Psoas muscle (tissue), 8 donors: Measurements from ENCODE around the gene LGSN. TPM values are rescaled to one million over a fixed set of nuclear protein-coding genes. Genes with fewer than 3 reads are reported as not detected.
"Not testable (repeated sequence)": the region's sequence is repeated elsewhere in the genome, so short reads cannot be mapped to it uniquely, and the experiment has no call there.

Source experiments
- ATAC-seq, 4 donors: fragments of 200-7000 bp; cut with Tn5 transposase; one replicate each; pipeline ENCODE4 v1.9.1; 2020; ENCODE audit warnings: moderate library complexity in 3 of 4, mild to moderate bottlenecking in 2 of 4
- DNase-seq, 2 donors: peaks; one replicate each; pipeline ENCODE4 v3.0.0-alpha.2; 2020
- H3K27ac ChIP-seq: fragments of 200-600 bp; one replicate; pipeline ENCODE4 v1.8.0; 2022
- H3K27me3 ChIP-seq, 3 donors: fragments of 200-600 bp in 1 of 3; one replicate each; pipeline versions ENCODE4 v1.6.1 to v1.8.0; 2013 to 2022; ENCODE audit warnings: low read length in 2 of 3, mild to moderate bottlenecking in 2 of 3, moderate library complexity in 1 of 3; ENCODE audit not compliant: insufficient read depth in 3 of 3
- H3K36me3 ChIP-seq, 2 donors: fragments of 200-600 bp in 1 of 2; one replicate each; pipeline versions ENCODE4 v1.6.1 to v1.8.0; 2013 to 2022; ENCODE audit warnings: low read depth in 1 of 2, mild to moderate bottlenecking in 1 of 2, moderate library complexity in 1 of 2; ENCODE audit not compliant: insufficient read depth in 1 of 2
- H3K4me1 ChIP-seq: fragments of 200-600 bp; one replicate; pipeline ENCODE4 v1.8.0; 2022
- H3K4me3 ChIP-seq: fragments of 200-600 bp; one replicate; pipeline ENCODE4 v1.8.0; 2022; ENCODE audit warnings: mild to moderate bottlenecking
- H3K9me3 ChIP-seq: fragments of 200-600 bp; one replicate; pipeline ENCODE4 v1.8.0; 2022
- CTCF ChIP-seq: fragments of 200-600 bp; IDR thresholded peaks from one replicate; pipeline ENCODE4 v1.8.0; 2022; ENCODE audit warnings: antibody characterized with exemption
- WGBS, 3 donors: extraction: QIAGEN DNeasy Blood & Tissue Kit; methylation state at CpG; one replicate each; pipeline versions ENCODE4 v1.1.6 to v1.1.7; 2013; 5-methylcytosine and 5-hydroxymethylcytosine counted together
- intact Hi-C, 2 donors: fragments of 100-400 bp; cut with DNase I; formaldehyde crosslinking; loops; one replicate each; pipeline versions ENCODE4 v1.11.0 to v1.14.2; 2022
- polyA plus RNA-seq, 3 donors: library from polyadenylated mRNA; stranded (reverse); fragments of 200-250 nt; gene quantifications; one replicate each; pipeline ENCODE4 v1.2.3, GENCODE V29; 2013
- total RNA-seq, 4 donors: library from RNA; stranded (reverse); fragmentation: NEBNext Ultra II Directional in 2 of 4; extraction: Animal tissue kit (Norgen Biotek cat#: 25700) in 2 of 4; gene quantifications; one replicate each; pipeline versions ENCODE4 v1.2.1 to v1.2.4, GENCODE V29; 2021 to 2023
- donor health status: healthy with polysubstance abuse.
- donor health status: DM: no; HTN: no; CAD: no; lungs with moderate emphysema.
- donor health status: Bipolar disorder and iron deficiency.
- donor health status: healthy.
- donor health status: DM: yes; HTN: yes; CAD: no.
- donor health status: DM: no; HTN: no; CAD: no.
- donor health status: DM: no; HTN: no; CAD: no.
- donor health status: DM: yes; HTN: yes; CAD: no.

LGSN gene
- total and polyA plus RNA-seq, 7 donors, result 0.01 TPM; not detected in 6

DNA sequence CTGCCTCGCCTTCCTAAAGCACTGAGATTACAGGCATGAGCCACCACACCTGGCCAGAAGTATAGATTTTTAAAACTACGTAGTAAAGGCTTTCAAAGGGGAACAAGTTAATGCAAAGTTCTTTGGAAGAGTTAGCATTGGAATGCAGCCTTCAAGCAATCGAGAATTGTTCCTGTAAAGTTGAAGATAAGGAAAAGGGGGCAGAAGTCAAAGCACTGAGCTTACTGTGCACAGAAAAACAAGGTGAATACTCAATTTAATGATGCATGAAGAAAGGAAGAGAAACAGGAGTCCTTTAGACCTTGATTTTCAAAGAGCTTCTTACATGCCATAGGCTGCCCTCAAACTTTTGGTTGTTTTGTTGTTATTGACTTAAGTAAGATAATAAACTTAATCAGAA lies 29.1 kb upstream of the LGSN start:
- Histone ChIP-seq H3K27me3 (no peaks in the 10 kb centered on the region), H3K36me3 (no peaks in the 10 kb centered on the region), H3K4me3 (no peak overlapping the region), H3K9me3 (no peaks in the 10 kb centered on the region), H3K27ac (no peak overlapping the region), H3K4me1 (peaks cover 4% of the 10 kb centered on the region)
- no peak for ATAC-seq
- intact Hi-C loops, result no loop called here
- DNase-seq, result no peak
- WGBS, 3 donors, result 64 to 79% (median 71%) methylated on average over 3 of the region's 3 CpGs
- TF ChIP-seq CTCF, result no peak

DNA sequence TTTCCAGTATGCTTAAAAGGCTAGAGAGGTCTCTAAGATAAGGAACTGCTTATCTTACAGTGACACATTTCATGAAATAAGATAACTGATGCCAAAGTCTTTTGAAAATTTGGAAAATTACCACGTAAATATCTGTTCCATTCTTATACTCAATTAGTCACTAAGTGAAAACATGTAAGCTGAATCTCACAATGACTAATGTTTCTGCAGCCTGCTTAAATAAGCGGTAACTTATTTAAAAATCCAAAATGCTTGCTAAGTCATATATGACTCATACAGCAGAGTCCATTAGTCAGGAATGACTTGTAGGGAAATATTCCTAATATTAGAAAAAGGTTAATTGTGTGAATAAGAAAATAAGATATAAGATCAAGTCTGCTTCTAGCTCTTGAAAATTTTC lies 27.8 kb upstream of the LGSN start:
- Histone ChIP-seq H3K27me3 (no peaks in the 10 kb centered on the region), H3K4me3 (no peak overlapping the region), H3K9me3 (no peaks in the 10 kb centered on the region), H3K36me3 (no peaks in the 10 kb centered on the region), H3K4me1 (no peaks in the 10 kb centered on the region), H3K27ac (no peak overlapping the region)
- ATAC-seq, result no peak
- intact Hi-C loops, result no loop called here
- TF ChIP-seq CTCF, result no peak
- WGBS, 3 donors, result 67 to 88% (median 70%) methylated on average over 2 of the region's 2 CpGs
- DNase-seq, result no peak

DNA sequence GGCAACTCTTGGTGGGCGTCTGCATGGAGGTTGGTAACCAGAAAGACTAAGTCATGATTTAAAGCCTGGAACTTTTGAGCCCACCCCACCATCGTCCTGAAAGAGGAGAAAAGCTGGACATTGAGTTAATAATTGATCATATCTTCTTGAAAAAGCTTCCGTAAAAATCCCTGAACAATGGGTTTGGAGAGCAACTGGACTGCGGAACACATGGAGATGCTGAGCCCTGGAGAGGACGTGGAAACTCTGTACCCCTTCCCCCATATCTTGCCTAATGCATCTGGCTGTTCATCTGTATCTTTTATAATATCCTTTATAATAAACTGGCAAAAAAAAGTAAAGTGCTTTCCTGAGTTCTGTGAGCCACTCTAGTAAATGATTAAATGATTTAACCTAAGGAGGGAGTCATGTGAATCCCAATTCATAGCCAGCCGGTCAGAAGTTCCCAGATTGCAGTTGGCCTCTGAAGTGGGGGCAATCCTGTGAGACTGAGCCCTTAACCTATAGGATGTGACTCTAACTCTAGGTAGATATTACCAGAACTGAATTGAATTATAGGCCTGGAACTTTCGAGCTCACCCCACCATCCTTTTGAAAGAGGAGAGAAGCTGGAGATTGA lies 26.5 kb upstream of the LGSN start:
- H3K4me3 ChIP-seq, result no peak overlapping the region
- no peaks in the 10 kb centered on the region for H3K27me3 ChIP-seq
- no peaks in the 10 kb centered on the region for H3K36me3 ChIP-seq
- TF ChIP-seq CTCF, result no peak
- no peaks in the 10 kb centered on the region for H3K9me3 ChIP-seq
- no peak overlapping the region for H3K27ac ChIP-seq
- no peaks in the 10 kb centered on the region for H3K4me1 ChIP-seq
- intact Hi-C loops, result no loop called here
- DNase-seq (no peak), ATAC-seq (no peak)
- WGBS, 3 donors, result 78 to 79% (median 78%) methylated on average over 7 of the region's 7 CpGs

GRCh38 chr6:63340351-63340750 lies 20.6 kb upstream of the LGSN start:
- peaks cover 5% of the 10 kb centered on the region for H3K9me3 ChIP-seq
- H3K4me3 ChIP-seq, result no peak overlapping the region
- no peaks in the 10 kb centered on the region for H3K36me3 ChIP-seq
- no peak overlapping the region for H3K27ac ChIP-seq
- ATAC-seq (no peak), DNase-seq (no peak)
- no peak for TF ChIP-seq CTCF
- intact Hi-C loops, result no loop called here
- no peaks in the 10 kb centered on the region for H3K27me3 ChIP-seq
- no peaks in the 10 kb centered on the region for H3K4me1 ChIP-seq

- H3K4me1 ChIP-seq, H3K4me3 ChIP-seq, H3K36me3 ChIP-seq, ATAC-seq, H3K9me3 ChIP-seq, H3K27ac ChIP-seq, DNase-seq, intact Hi-C loops, H3K27me3 ChIP-seq: not testable (repeated sequence)
- WGBS, 3 donors, result 64 to 85% (median 70%) methylated on average over 2 of the region's 2 CpGs
Observed at GRCh38 chr6:63334652-63335051, 14.9 kb upstream of the LGSN start.
